H1 (cell line): Measurements from ENCODE around the gene DEAF1.
"Not testable (repeated sequence)": the region's sequence is repeated elsewhere in the genome, so short reads cannot be mapped to it uniquely, and the experiment has no call there.

Experiments
- CBX8 ChIP-seq: fragments of 300-800, 300-1000 bp; sonication (generic); IDR thresholded peaks from 2 replicates; pipeline ENCODE4 v1.7.1; 2016; ENCODE audit warnings: low read depth, low read length, borderline replicate concordance
- CHD2 ChIP-seq: IDR thresholded peaks from 2 replicates; pipeline ENCODE4 v1.6.1; 2012; ENCODE audit warnings: low read length, improper control_type of control experiment
- CHD7 ChIP-seq: fragments of 300-600 bp; sonication (generic); IDR thresholded peaks from 2 replicates; pipeline ENCODE4 v1.7.1; 2012; ENCODE audit warnings: low read length, moderate library complexity, mild to moderate bottlenecking, inconsistent platforms; ENCODE audit not compliant: insufficient replicate concordance
- CTCF ChIP-seq, 3 experiments: IDR thresholded peaks; 1 replicate in 2 of 3; 2 replicates in 1 of 3; pipeline versions ENCODE4 v1.5.1 to v1.6.1; 2011; ENCODE audit warnings: low read length in 3 of 3, mild to moderate bottlenecking in 3 of 3, inconsistent platforms in 2 of 3, low read depth in 1 of 3, moderate library complexity in 1 of 3; ENCODE audit not compliant: insufficient read depth in 1 of 3; ENCODE audit errors: control extremely low read depth in 1 of 3
- EGR1 ChIP-seq: IDR thresholded peaks from 2 replicates; pipeline ENCODE4 v1.6.1; 2011; ENCODE audit warnings: low read depth, low read length, borderline replicate concordance
- EZH2 ChIP-seq: fragments of 200-600 bp; sonication (generic); IDR thresholded peaks from 2 replicates; pipeline ENCODE4 v1.7.1; 2012; ENCODE audit warnings: low read depth, mild to moderate bottlenecking, moderate library complexity, low read length, inconsistent platforms; ENCODE audit not compliant: severe bottlenecking
- HDAC6 ChIP-seq: IDR thresholded peaks from one replicate; pipeline ENCODE4 v1.7.1; 2012; ENCODE audit warnings: low read depth, mild to moderate bottlenecking, inconsistent platforms, low read length, moderate library complexity
- JUND ChIP-seq: IDR thresholded peaks from 2 replicates; pipeline ENCODE4 v1.6.1; 2011; ENCODE audit warnings: mild to moderate bottlenecking, improper control_type of control experiment, low read length
- NRF1 ChIP-seq: IDR thresholded peaks from 2 replicates; pipeline ENCODE4 v1.6.1; 2011; ENCODE audit warnings: mild to moderate bottlenecking, low read depth, low read length, improper control_type of control experiment
- RXRA ChIP-seq: IDR thresholded peaks from 2 replicates; pipeline ENCODE4 v1.6.1; 2011; ENCODE audit warnings: low read depth, mild to moderate bottlenecking, low read length, moderate library complexity; ENCODE audit not compliant: insufficient read depth
- YY1 ChIP-seq: IDR thresholded peaks from 2 replicates; pipeline ENCODE4 v1.6.1; 2011; ENCODE audit warnings: low read depth, mild to moderate bottlenecking, low read length

GRCh38 chr11:737899-738298 lies 42.9 kb upstream of the DEAF1 start:
- TF ChIP-seq CTCF (IDR thresholded peaks at IDR 0.05; ENCODE audit: control extremely low read depth in 1 of 3, insufficient read depth in 1 of 3, low read depth in 1 of 3, low read length in 3 of 3); HDAC6; CHD2; CBX8; EZH2; JUND; EGR1; YY1; CHD7; RXRA; NRF1: not testable (repeated sequence)
